Ectodermal cell (in vitro differentiated cells): Measurements from ENCODE around the gene FZD10.

Source experiments
- H3K27ac ChIP-seq: 2 replicates; pipeline ENCODE4 v1.7.0; 2013; ENCODE audit warnings: mild to moderate bottlenecking, low read depth, low read length; ENCODE audit not compliant: insufficient read depth, poor library complexity, severe bottlenecking
- H3K27me3 ChIP-seq: 2 replicates; pipeline ENCODE4 v1.7.0; 2013; ENCODE audit warnings: mild to moderate bottlenecking, low read length; ENCODE audit not compliant: insufficient read depth, control insufficient read depth, poor library complexity, severe bottlenecking
- H3K36me3 ChIP-seq: one replicate; pipeline ENCODE4 v1.7.0; 2013; ENCODE audit warnings: low read length; ENCODE audit not compliant: control insufficient read depth, insufficient read depth
- H3K4me1 ChIP-seq: one replicate; pipeline ENCODE4 v1.7.0; 2013; ENCODE audit warnings: low read length; ENCODE audit not compliant: control insufficient read depth, insufficient read depth
- H3K4me3 ChIP-seq: 2 replicates; pipeline ENCODE4 v1.7.0; 2013; ENCODE audit warnings: low read depth, low read length, control low read depth; ENCODE audit not compliant: insufficient read depth
- H3K9me3 ChIP-seq: 2 replicates; pipeline ENCODE4 v1.7.0; 2013; ENCODE audit warnings: mild to moderate bottlenecking, low read length, moderate library complexity; ENCODE audit not compliant: control insufficient read depth
- WGBS, 2 experiments: methylation state at CpG; one replicate each; pipeline ENCODE4 v1.1.7; 2013; ENCODE audit warnings: missing lambda C conversion rate in 2 of 2; 5-methylcytosine and 5-hydroxymethylcytosine counted together

FZD10 gene

GRCh38 chr12:130122356-130122755 is 39.9 kb upstream of the FZD10 start:
- 71 to 76% methylated on average over 4 of the region's 4 CpGs for WGBS, 2 experiments

GRCh38 chr12:130124106-130124505 is 38.2 kb upstream of the FZD10 start:
- peaks cover 10% of the 10 kb centered on the region for H3K4me1 ChIP-seq
- H3K27ac ChIP-seq: no peak overlapping the region
- 89 to 96% methylated on average over 4 of the region's 4 CpGs for WGBS, 2 experiments
- H3K27me3 ChIP-seq: no peaks in the 10 kb centered on the region
- H3K9me3 ChIP-seq: no peaks in the 10 kb centered on the region
- H3K4me3 ChIP-seq: no peak overlapping the region
- no peaks in the 10 kb centered on the region for H3K36me3 ChIP-seq

More at GRCh38 chr12:130122356-130122755, 39.9 kb upstream of the FZD10 start:
- no peak overlapping the region for H3K4me3 ChIP-seq
- no peaks in the 10 kb centered on the region for H3K27me3 ChIP-seq
- no peaks in the 10 kb centered on the region for H3K36me3 ChIP-seq
- H3K9me3 ChIP-seq: no peaks in the 10 kb centered on the region
- H3K27ac ChIP-seq: no peak overlapping the region
- H3K4me1 ChIP-seq: peaks cover 20% of the 10 kb centered on the region

- H3K27me3 ChIP-seq: no peaks in the 10 kb centered on the region
- H3K36me3 ChIP-seq: no peaks in the 10 kb centered on the region
- H3K4me1 ChIP-seq: peaks cover 5% of the 10 kb centered on the region
- H3K27ac ChIP-seq: no peak overlapping the region
- H3K4me3 ChIP-seq: no peak overlapping the region
- WGBS, 2 experiments: 87% methylated on average over 15 of the region's 15 CpGs
- H3K9me3 ChIP-seq: no peaks in the 10 kb centered on the region
These were observed 37.5 kb upstream of the FZD10 start for GRCh38 chr12:130124605-130125244.

GRCh38 chr12:130126023-130126432 is 36.2 kb upstream of the FZD10 start:
- no peak overlapping the region for H3K27ac ChIP-seq
- peaks cover 5% of the 10 kb centered on the region for H3K4me1 ChIP-seq
- H3K36me3 ChIP-seq: no peaks in the 10 kb centered on the region
- no peaks in the 10 kb centered on the region for H3K9me3 ChIP-seq
- 83 to 85% methylated on average over 13 of the region's 13 CpGs for WGBS, 2 experiments
- no peak overlapping the region for H3K4me3 ChIP-seq
- no peaks in the 10 kb centered on the region for H3K27me3 ChIP-seq

GRCh38 chr12:130127532-130127911 is 34.7 kb upstream of the FZD10 start:
- 93 to 95% methylated on average over 3 of the region's 3 CpGs for WGBS, 2 experiments
- H3K27me3 ChIP-seq: no peaks in the 10 kb centered on the region
- H3K27ac ChIP-seq: no peak overlapping the region
- H3K4me1 ChIP-seq: peaks cover 12% of the 10 kb centered on the region
- H3K36me3 ChIP-seq: no peaks in the 10 kb centered on the region
- H3K4me3 ChIP-seq: no peak overlapping the region
- H3K9me3 ChIP-seq: no peaks in the 10 kb centered on the region

GRCh38 chr12:130127912-130128789 is 34.1 kb upstream of the FZD10 start:
- H3K9me3 ChIP-seq: no peaks in the 10 kb centered on the region
- H3K4me1 ChIP-seq: peaks cover 9% of the 10 kb centered on the region
- no peaks in the 10 kb centered on the region for H3K36me3 ChIP-seq
- H3K4me3 ChIP-seq: no peak overlapping the region
- no peak overlapping the region for H3K27ac ChIP-seq
- 92 to 94% methylated on average over 21 of the region's 21 CpGs for WGBS, 2 experiments
- H3K27me3 ChIP-seq: no peaks in the 10 kb centered on the region

GRCh38 chr12:130128790-130129735 is 33.2 kb upstream of the FZD10 start:
- Histone ChIP-seq H3K36me3 (no peaks in the 10 kb centered on the region), H3K27ac (no peak overlapping the region), H3K9me3 (no peaks in the 10 kb centered on the region), H3K4me1 (peaks cover 9% of the 10 kb centered on the region), H3K4me3 (no peak overlapping the region), H3K27me3 (no peaks in the 10 kb centered on the region)
- 95 to 96% methylated on average over 15 of the region's 15 CpGs for WGBS, 2 experiments

GRCh38 chr12:130130346-130130745 is 31.9 kb upstream of the FZD10 start:
- Histone ChIP-seq H3K36me3 (no peaks in the 10 kb centered on the region), H3K9me3 (no peaks in the 10 kb centered on the region), H3K27me3 (peaks cover 7% of the 10 kb centered on the region), H3K27ac (no peak overlapping the region), H3K4me1 (peaks cover 9% of the 10 kb centered on the region), H3K4me3 (no peak overlapping the region)
- 93 to 96% methylated on average over 6 of the region's 6 CpGs for WGBS, 2 experiments

- WGBS, 2 experiments: 84 to 85% methylated on average over 14 of the region's 14 CpGs
- H3K4me3 ChIP-seq: no peak overlapping the region
- H3K9me3 ChIP-seq: no peaks in the 10 kb centered on the region
- peaks cover 12% of the 10 kb centered on the region for H3K27me3 ChIP-seq
- H3K4me1 ChIP-seq: peaks cover 9% of the 10 kb centered on the region
- H3K27ac ChIP-seq: no peak overlapping the region
- H3K36me3 ChIP-seq: no peaks in the 10 kb centered on the region
These were observed 31.2 kb upstream of the FZD10 start for GRCh38 chr12:130131025-130131424.
